ENCODE measurements around the gene GLI3. TPM values are rescaled to one million over a fixed set of nuclear protein-coding genes. Genes with fewer than 3 reads are reported as not detected.

Gene GLI3
- total and polyA plus RNA-seq, 10 of the 15 experiments (the other 5 are each of a cell fraction or from before 2014, with no cell fraction given) = 0.01 TPM; not detected in 8

DNA sequence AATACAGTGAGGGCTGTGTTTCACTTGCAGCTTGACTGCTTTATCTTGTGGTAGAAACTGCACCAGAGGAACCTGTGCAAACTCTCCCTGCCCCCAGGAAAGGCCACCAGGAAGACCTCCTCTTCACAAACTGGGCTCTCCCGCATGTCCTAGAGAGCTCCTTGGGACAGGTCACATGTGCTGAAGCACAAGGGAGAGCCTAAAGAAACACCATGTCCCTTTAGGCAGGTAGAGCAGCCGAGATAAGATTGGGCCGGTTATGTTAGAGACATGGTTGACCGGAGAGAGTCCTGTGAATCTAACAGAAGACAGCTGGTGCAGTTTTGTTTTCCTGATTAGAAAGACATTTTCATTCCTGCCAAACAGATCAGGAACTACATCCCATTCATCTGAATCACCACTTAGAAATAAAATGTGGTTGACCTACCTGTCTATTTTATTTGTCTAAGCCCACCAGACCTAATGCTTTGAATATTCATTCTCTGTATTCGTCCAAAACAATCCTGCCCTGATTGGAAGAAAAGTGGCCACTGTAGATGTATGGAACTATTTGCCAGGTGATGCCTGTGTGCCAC, 224.1 kb downstream of the GLI3 start:
- ChIA-PET POLR2A (no interaction called here), RAD21 (ENCODE audit: unreplicated experiment) (no interaction called here), SMC1A (ENCODE audit: uncharacterized antibody, unreplicated experiment) (interaction anchor here (0.5 to 1.2 kb wide), 2 partner anchors 72 to 864 kb away, joined by 3 read pairs; no protein-coding TSS in a partner anchor), CTCF (interaction anchor here (0.6 kb wide), 1 partner anchor 800 kb away, joined by 3 read pairs; no protein-coding TSS in a partner anchor)
- H3K27me3 ChIP-seq (replicated peaks in 1 of 2; ENCODE audit: control insufficient read depth in 2 of 2, insufficient read depth in 2 of 2, low read length in 1 of 2) = no peaks in the 10 kb centered on the region
- in situ Hi-C loops (cut with MboI) = no loop called here
- intact Hi-C loops (cut with micrococcal nuclease; ENCODE audit: unreplicated experiment) = no loop called here
- BruUV-seq (replicated peaks) = no TSS peak
- H3K79me2 ChIP-seq (ENCODE audit: control insufficient read depth, insufficient read depth, low read length) = no peaks in the 10 kb centered on the region
- WGBS (ENCODE audit: insufficient coverage, insufficient replicate concordance, low lambda C conversion rate, missing lambda C conversion rate) = 45% methylated on average over 5 of the region's 5 CpGs
- no peak for TF ChIP-seq STAT3 (IDR thresholded peaks at IDR 0.05; ENCODE audit: low read depth, low read length)
- no peak for TF ChIP-seq FOS (IDR thresholded peaks at IDR 0.05; ENCODE audit: borderline replicate concordance, extremely low read depth, insufficient read length)
- TF ChIP-seq, protein P1, sequence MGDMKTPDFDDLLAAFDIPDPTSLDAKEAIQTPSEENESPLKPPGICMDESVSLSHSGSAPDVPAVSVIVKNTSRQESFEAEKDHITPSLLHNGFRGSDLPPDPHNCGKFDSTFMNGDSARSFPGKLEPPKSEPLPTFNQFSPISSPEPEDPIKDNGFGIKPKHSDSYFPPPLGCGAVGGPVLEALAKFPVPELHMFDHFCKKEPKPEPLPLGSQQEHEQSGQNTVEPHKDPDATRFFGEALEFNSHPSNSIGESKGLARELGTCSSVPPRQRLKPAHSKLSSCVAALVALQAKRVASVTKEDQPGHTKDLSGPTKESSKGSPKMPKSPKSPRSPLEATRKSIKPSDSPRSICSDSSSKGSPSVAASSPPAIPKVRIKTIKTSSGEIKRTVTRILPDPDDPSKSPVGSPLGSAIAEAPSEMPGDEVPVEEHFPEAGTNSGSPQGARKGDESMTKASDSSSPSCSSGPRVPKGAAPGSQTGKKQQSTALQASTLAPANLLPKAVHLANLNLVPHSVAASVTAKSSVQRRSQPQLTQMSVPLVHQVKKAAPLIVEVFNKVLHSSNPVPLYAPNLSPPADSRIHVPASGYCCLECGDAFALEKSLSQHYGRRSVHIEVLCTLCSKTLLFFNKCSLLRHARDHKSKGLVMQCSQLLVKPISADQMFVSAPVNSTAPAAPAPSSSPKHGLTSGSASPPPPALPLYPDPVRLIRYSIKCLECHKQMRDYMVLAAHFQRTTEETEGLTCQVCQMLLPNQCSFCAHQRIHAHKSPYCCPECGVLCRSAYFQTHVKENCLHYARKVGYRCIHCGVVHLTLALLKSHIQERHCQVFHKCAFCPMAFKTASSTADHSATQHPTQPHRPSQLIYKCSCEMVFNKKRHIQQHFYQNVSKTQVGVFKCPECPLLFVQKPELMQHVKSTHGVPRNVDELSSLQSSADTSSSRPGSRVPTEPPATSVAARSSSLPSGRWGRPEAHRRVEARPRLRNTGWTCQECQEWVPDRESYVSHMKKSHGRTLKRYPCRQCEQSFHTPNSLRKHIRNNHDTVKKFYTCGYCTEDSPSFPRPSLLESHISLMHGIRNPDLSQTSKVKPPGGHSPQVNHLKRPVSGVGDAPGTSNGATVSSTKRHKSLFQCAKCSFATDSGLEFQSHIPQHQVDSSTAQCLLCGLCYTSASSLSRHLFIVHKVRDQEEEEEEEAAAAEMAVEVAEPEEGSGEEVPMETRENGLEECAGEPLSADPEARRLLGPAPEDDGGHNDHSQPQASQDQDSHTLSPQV (IDR thresholded peaks at IDR 0.05) = no peak
- no peak for TF ChIP-seq STAT1 (conservative IDR thresholded peaks at IDR 0.05)
- TF ChIP-seq MTA2 (IDR thresholded peaks at IDR 0.05; ENCODE audit: low read depth) = no peak
- no peak for TF ChIP-seq KDM1A (IDR thresholded peaks at IDR 0.05; ENCODE audit: borderline replicate concordance)
- TF ChIP-seq ZZZ3 (IDR thresholded peaks at IDR 0.05; ENCODE audit: control insufficient read depth, insufficient read length, low read depth) = no peak
- TF ChIP-seq DPF2 (IDR thresholded peaks at IDR 0.05) = no peak
- TF ChIP-seq POLR2A (IDR thresholded peaks at IDR 0.05; ENCODE audit: low read depth, low read length) = no peak
- peaks cover 3% of the 10 kb centered on the region; the same call in 2 of the 3 replicates for H3K9me3 ChIP-seq (replicated peaks; ENCODE audit: control insufficient read depth, insufficient read depth, low read length)
- no peak overlapping the region for H3K4me2 ChIP-seq (ENCODE audit: control insufficient read depth, insufficient read depth)
- no peak for DNase-seq (ENCODE audit: low read depth, low spot score)
- no peak overlapping the region for H3K27ac ChIP-seq (ENCODE audit: control insufficient read depth, insufficient read depth)
- 0 out of 2 replicates have a peak, but pooled peaks cover 3% of the 10 kb centered on the region for H3K4me1 ChIP-seq (ENCODE audit: control insufficient read depth, insufficient read depth, low read length)
- H3K9ac ChIP-seq (ENCODE audit: control insufficient read depth, insufficient read depth, low read length) = no peak overlapping the region
- H3K4me3 ChIP-seq = no peak overlapping the region
- ATAC-seq = no peak
- no peak overlapping the region for H2AFZ ChIP-seq (ENCODE audit: control insufficient read depth, low read depth, low read length)
- no peaks in the 10 kb centered on the region for H3K36me3 ChIP-seq (ENCODE audit: control insufficient read depth in 2 of 2, insufficient read depth in 2 of 2, low read length in 1 of 2)
- H4K20me1 ChIP-seq (ENCODE audit: control insufficient read depth, insufficient read depth) = no peaks in the 10 kb centered on the region
- no peak for FAIRE-seq

All from GM12878 (cell line).